Adipocyte (in vitro differentiated cells): ENCODE results near the gene NR6A1.
A peak's percentile ranks its signal among the peaks of the same experiment; 100 is the strongest.

Experiments
- DNase-seq: peaks from one replicate; pipeline ENCODE4 v3.0.0-alpha.2; 2015; ENCODE audit warnings: low read depth
- H3K27me3 ChIP-seq: replicated peaks from 2 replicates; pipeline ENCODE4 v1.7.0; 2013; ENCODE audit warnings: mild to moderate bottlenecking, low read length, moderate library complexity; ENCODE audit not compliant: control insufficient read depth, insufficient read depth
- H3K36me3 ChIP-seq: 2 replicates; pipeline ENCODE4 v1.7.0; 2013; ENCODE audit warnings: low read length, mild to moderate bottlenecking, moderate library complexity; ENCODE audit not compliant: control insufficient read depth, insufficient read depth, severe bottlenecking
- H3K4me1 ChIP-seq: 2 replicates; pipeline ENCODE4 v1.7.0; 2013; ENCODE audit warnings: mild to moderate bottlenecking, low read length, moderate library complexity; ENCODE audit not compliant: control insufficient read depth, insufficient read depth
- H3K4me3 ChIP-seq: 2 replicates; pipeline ENCODE4 v1.7.0; 2013; ENCODE audit warnings: mild to moderate bottlenecking, low read length, moderate library complexity
- H3K9ac ChIP-seq: 2 replicates; pipeline ENCODE4 v1.7.0; 2013; ENCODE audit warnings: mild to moderate bottlenecking, low read length, moderate library complexity
- H3K9me3 ChIP-seq: 2 replicates; pipeline ENCODE4 v1.7.0; 2013; ENCODE audit warnings: mild to moderate bottlenecking, low read length, moderate library complexity; ENCODE audit not compliant: control insufficient read depth

NR6A1 gene

DNA sequence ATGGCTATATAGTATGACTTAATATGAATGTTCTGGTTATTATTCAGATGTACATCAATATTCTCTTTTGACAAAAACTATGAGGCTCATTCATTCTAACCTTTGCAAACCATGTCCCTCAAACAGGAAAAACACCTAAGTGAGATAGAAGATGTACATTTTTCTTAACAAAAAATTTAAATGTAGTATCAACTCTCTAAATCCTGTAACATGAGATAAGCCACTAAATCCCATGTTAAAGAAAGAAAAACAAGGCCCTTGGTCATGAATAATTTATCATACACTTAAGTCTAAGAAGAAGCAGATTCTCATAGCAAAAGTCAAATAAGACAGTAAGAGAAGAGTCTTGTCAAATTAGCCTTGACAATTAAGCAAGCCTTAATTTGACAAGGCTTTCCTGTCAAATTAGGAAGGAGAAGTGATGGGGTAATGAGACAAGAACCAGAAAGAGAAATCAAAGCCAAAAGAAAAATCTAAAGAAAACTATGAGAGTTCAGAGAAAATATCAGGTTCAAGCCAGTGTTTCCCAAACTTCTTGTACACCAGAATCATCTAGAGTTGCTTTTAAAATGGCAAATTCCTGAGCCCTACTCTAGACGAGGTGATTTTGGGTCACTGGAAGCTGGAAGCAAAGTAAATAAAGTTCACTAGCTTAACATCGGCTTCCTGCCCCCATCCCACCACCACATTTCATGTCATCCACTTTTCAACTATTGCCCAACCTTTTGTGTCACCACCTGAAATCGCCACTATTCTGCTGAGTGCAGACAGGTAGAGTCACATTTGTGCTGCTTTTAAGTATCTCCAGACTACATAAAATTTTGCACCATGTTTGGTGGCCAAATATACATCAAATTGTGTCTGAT is 76.5 kb downstream of the NR6A1 start:
- Histone ChIP-seq H3K27me3 (no peaks in the 10 kb centered on the region), H3K9ac (no peak overlapping the region), H3K4me1 (peaks cover 28% of the 10 kb centered on the region), H3K4me3 (no peak overlapping the region), H3K9me3 (no peaks in the 10 kb centered on the region), H3K36me3 (no peaks in the 10 kb centered on the region)
- peak; percentile 49 for DNase-seq

DNA sequence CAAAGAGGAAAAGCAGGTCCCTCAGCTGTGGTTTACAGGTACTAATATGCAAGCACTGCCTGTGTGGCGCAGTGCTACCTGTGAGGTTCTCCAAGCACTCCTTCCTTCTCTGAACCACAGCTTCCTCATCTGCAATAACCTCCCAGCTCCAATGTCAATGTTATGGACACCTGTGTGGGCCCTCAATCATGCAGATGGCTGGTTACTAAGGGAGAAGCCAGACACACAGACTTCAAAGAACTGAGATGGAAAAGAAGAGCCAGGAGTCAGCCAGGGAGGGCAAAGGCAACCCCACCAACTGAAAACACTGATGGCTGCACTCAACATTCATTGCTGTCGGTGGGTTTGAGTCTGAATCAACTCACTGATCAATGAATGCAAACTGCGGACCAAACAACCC is 77.7 kb downstream of the NR6A1 start:
- Histone ChIP-seq H3K9me3 (no peaks in the 10 kb centered on the region), H3K27me3 (no peaks in the 10 kb centered on the region), H3K36me3 (no peaks in the 10 kb centered on the region), H3K4me1 (peaks cover 27% of the 10 kb centered on the region), H3K4me3 (no peak overlapping the region), H3K9ac (no peak overlapping the region)
- DNase-seq, result no peak

DNA sequence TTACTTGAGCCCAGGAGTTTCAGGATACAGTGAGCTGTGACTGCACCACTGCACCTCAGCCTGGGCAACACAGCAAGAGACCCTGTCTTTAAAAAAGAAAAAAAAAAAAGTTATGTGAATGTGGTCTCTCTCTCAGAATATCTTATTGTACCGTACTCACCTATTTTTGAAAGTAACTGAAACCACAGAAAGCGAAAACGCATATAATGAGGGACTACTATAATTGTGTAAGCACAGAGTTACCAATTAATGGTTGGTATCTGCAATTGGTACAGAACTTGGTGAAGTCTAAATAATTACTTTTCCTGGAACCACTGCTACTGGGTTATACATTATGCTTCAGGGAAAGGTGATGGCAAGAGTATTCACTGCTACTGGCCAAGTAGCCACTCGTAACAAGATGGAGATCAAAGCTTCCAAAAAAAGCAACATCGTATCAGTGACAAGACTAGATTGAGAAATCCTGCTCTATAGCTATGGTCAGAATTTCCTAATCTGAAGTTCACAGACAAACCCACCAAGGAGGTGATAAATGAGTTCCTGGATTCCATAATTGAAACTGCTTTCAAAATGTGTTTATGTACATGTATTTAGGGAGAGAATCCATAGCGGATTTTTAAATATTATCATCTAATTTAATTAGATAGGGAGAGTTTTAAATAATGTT is 82.7 kb downstream of the NR6A1 start:
- no peaks in the 10 kb centered on the region for H3K36me3 ChIP-seq
- H3K4me3 ChIP-seq, result no peak overlapping the region
- H3K9ac ChIP-seq, result no peak overlapping the region
- H3K9me3 ChIP-seq, result no peaks in the 10 kb centered on the region
- DNase-seq, result no peak
- H3K4me1 ChIP-seq, result peaks cover 4% of the 10 kb centered on the region
- H3K27me3 ChIP-seq, result no peaks in the 10 kb centered on the region

DNA sequence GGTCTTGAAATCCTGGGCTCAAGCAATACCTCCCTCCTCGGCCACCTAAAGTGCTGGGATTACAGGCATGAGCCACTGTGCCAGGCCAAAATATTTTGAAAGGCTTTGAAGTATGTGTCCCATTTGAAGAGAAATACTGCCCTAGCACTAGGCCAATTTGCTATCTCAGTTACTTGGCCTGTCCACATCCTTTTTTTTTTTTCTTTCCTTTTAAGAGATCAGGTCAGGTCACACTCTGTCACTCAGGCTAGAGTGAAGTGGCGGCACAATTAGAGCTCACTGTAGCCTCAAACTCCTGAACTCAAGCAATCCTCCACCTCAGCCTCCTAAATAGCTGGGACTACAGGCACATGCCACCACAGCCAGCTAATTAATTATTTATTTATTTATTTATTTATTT is 84.2 kb downstream of the NR6A1 start:
- no peak for DNase-seq
- Histone ChIP-seq H3K4me1 (peaks cover 4% of the 10 kb centered on the region), H3K27me3 (no peaks in the 10 kb centered on the region), H3K9me3 (no peaks in the 10 kb centered on the region), H3K4me3 (no peak overlapping the region), H3K36me3 (no peaks in the 10 kb centered on the region), H3K9ac (no peak overlapping the region)

DNA sequence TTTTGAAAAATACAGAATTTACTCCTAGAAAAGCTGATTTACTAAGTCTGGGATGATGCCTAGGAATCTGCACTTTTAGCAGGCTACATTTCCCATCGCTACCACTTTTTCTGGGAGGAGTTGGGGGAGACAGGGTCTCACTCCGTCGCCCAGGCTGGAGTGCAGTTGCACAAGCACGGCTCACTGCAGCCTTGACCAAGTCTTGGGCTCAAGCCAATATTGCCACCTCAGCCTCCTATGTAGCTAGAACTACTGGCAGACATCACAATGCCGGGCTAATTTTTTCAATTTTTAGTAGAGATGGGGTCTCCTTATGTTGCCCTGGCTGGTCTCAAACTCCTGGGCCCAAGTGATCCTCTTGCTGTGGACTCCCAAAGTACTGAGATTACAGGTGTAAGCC is 85.9 kb downstream of the NR6A1 start:
- peaks cover 4% of the 10 kb centered on the region for H3K4me1 ChIP-seq
- H3K9me3 ChIP-seq, result no peaks in the 10 kb centered on the region
- H3K9ac ChIP-seq, result no peak overlapping the region
- no peak overlapping the region for H3K4me3 ChIP-seq
- DNase-seq, result no peak
- H3K36me3 ChIP-seq, result no peaks in the 10 kb centered on the region
- H3K27me3 ChIP-seq, result no peaks in the 10 kb centered on the region

DNA sequence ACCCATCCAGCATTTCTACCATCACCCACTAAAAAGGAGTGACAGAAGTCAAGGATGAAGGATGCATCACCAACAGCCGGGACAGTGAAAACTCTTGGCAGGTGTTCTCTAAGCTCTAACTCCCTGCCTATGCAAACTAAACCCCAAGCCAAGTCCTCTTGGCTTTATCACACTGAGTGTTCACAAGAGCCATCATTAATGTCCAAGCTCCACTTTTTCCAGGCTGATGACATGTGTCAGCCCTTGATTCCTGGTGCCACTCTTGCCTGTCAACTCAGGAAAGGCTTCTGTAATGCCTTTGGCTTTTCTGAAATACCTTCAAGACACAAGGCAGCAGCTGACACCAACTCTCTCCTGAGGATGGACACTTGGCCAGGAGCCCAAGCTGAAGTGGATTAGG is 86.9 kb downstream of the NR6A1 start:
- H3K36me3 ChIP-seq, result no peaks in the 10 kb centered on the region

DNA sequence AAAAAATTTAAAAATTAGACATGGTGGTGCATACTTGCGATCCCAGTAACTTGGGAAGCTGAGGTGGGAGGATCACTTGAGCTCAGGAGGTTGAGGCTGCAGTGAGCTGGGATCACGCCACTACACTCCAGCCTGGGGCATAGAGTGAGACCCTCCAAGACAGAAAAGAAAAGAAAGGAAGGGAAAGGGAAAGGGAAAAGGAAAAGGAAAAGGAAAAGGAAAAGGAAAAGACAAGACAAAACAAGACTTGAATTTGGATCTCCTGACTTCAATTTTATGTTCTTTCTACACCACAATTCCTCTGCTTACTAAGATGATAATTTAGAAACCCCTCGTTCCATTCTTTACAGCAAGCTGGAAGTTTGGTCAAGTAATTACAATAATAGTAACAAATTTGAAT is 88.1 kb downstream of the NR6A1 start:
- Histone ChIP-seq H3K9me3 (no peaks in the 10 kb centered on the region), H3K4me1 (peaks cover 4% of the 10 kb centered on the region), H3K9ac (no peak overlapping the region), H3K4me3 (no peak overlapping the region), H3K27me3 (no peaks in the 10 kb centered on the region), H3K36me3 (no peaks in the 10 kb centered on the region)
- DNase-seq, result no peak

More for the DNA sequence above, 86.9 kb downstream of the NR6A1 start:
- H3K27me3 ChIP-seq, result no peaks in the 10 kb centered on the region
- H3K4me1 ChIP-seq, result peaks cover 4% of the 10 kb centered on the region
- DNase-seq, result no peak
- H3K4me3 ChIP-seq, result no peak overlapping the region
- H3K9ac ChIP-seq, result no peak overlapping the region
- no peaks in the 10 kb centered on the region for H3K9me3 ChIP-seq

DNA sequence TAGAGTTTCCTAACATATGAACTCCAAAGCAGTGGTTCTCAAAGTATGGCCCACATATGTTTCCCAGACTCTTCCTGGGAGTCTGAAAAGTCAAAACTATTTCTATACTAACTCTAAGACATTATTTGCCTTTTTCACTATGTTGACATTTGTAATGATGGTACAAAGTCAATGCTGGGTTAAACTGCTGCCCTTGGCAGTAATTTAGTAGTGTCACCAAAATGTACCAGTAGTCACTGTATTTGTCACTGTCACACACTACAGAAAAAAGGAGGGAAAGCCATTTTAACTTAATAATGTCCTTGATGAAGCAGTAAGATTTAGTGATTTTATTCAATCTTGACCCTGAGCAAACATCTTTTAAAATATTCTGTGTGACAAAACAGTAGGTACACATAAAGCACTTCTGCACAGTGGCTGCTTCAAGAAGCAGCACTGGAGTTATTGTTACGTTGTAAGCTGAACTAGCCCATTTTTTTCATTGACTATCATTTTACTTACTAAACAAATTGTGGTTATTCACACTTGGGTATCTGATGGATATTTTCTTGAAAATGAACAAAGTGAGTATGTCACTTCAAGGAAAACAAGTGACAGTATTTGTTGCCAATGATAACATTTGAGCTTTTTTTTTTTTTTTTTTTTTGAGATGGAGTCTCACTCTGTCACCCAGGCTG is 90.3 kb downstream of the NR6A1 start:
- peaks cover 12% of the 10 kb centered on the region for H3K4me1 ChIP-seq
- no peak overlapping the region for H3K9ac ChIP-seq
- no peak overlapping the region for H3K4me3 ChIP-seq
- no peak for DNase-seq
- no peaks in the 10 kb centered on the region for H3K36me3 ChIP-seq
- H3K27me3 ChIP-seq, result no peaks in the 10 kb centered on the region
- H3K9me3 ChIP-seq, result no peaks in the 10 kb centered on the region

DNA sequence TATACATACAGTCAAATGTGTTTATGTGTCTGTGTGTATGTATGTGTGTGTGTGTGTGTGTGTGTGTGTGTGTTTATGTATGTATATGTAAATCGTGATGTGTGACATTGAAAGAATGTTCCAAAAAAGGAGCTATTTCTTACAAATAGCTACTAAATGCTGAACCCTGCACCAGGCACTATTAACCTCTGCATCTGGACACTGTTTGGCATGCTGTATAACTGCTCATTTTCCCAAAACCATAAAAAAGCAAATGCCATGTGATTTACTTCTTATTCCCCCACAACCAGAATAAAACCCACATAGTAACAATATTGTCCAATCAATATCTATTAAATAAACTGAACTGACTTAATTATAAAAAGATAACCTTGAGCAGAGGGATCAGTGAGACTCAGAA is 91.1 kb downstream of the NR6A1 start:
- Histone ChIP-seq H3K27me3 (no peaks in the 10 kb centered on the region), H3K4me3 (no peak overlapping the region), H3K9me3 (no peaks in the 10 kb centered on the region), H3K4me1 (peaks cover 16% of the 10 kb centered on the region), H3K36me3 (no peaks in the 10 kb centered on the region), H3K9ac (no peak overlapping the region)
- DNase-seq, result no peak

DNA sequence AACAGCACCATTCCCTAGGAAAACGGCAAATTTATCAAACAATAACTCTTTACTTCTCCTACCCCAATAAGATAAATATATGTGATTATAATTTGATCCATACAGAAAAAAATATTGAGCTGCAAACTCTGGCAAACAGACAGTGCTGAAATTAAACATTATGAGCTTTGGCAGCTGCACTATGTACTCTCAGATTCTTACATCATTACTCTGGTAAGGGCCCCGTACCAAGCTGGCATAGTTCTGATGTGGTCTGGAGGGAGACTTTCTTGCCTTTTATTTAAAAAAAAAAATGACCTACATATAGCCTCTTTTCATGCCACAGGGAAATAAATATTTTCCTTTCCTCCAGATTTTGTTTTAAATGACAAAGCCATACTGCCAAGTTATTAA is 95.0 kb downstream of the NR6A1 start:
- no peaks in the 10 kb centered on the region for H3K27me3 ChIP-seq
- H3K4me1 ChIP-seq, result peaks cover 16% of the 10 kb centered on the region
- peak; percentile 54 for DNase-seq
- no peak overlapping the region for H3K9ac ChIP-seq
- no peak overlapping the region for H3K4me3 ChIP-seq
- no peaks in the 10 kb centered on the region for H3K36me3 ChIP-seq
- no peaks in the 10 kb centered on the region for H3K9me3 ChIP-seq
